Left cardiac atrium (tissue), 4 donors: Measurements from ENCODE around the gene HSD17B3. TPM values are rescaled to one million over a fixed set of nuclear protein-coding genes. Genes with fewer than 3 reads are reported as not detected.
"Not testable (repeated sequence)": the region's sequence is repeated elsewhere in the genome, so short reads cannot be mapped to it uniquely, and the experiment has no call there.

Experiments
- ATAC-seq, 2 donors: fragments of 200-7000 bp; cut with Tn5 transposase; one replicate each; pipeline ENCODE4 v1.9.1; 2020; ENCODE audit warnings: mild to moderate bottlenecking in 2 of 2, moderate library complexity in 2 of 2
- DNase-seq: peaks from one replicate; pipeline ENCODE4 v3.0.0-alpha.2; 2020
- intact Hi-C, 2 donors: fragments of 100-400 bp; cut with DNase I; formaldehyde crosslinking; loops; one replicate each; pipeline versions ENCODE4 v1.14.1 to v1.15.1; 2022 to 2023
- long read RNA-seq: library from polyadenylated mRNA; unstranded; transcript quantifications from one replicate; pipeline ENCODE4 v2.0.0, GENCODE V29; 2021
- total RNA-seq, 2 donors: library from RNA; stranded (reverse); fragmentation: NEBNext Ultra II Directional; extraction: Animal tissue kit (Norgen Biotek cat#: 25700); gene quantifications; one replicate each; pipeline ENCODE4 v1.2.1, GENCODE V29; 2021
- donor health status: DM: no; HTN: yes; CAD: no.
- donor health status: DM: no; HTN: yes; CAD: no; lungs with severe emphysema.
- donor health status: DM: yes; HTN: yes; CAD: no.
- donor health status: Dilated cardiomyopathy.

Gene HSD17B3
- 1 to 10 TPM in 1 of 2 donors, under 1 TPM in 1; 0.76 to 1.4 TPM for total RNA-seq
- long read RNA-seq = 0 reads

DNA sequence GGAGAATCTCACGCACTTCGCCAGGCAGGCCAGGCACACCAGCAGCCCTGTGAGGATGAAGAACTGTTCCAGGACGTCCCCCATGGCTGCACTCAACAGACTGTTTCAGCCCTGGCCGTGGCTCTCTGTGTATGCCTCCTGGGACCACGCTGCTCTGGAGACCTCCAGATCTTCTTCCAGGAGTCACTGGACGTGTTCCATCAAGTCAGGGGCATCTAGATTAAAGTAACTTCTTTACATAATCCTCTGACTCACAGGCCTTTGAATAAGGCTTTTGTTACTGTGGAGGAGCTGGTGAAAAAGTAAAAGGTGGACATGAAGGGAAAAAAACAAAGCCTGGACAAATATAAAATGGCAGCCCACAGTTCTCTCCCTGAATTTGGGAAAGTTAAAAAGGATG lies at the start of gene HSD17B3:
Gene HSD17B3 (minus strand): TSS at position 156 of the 400 bp plus-strand sequence. CDS start 72 bp downstream, at position 84.
- intact Hi-C loops = no loop called here
- no peak for ATAC-seq
- no peak for DNase-seq

DNA sequence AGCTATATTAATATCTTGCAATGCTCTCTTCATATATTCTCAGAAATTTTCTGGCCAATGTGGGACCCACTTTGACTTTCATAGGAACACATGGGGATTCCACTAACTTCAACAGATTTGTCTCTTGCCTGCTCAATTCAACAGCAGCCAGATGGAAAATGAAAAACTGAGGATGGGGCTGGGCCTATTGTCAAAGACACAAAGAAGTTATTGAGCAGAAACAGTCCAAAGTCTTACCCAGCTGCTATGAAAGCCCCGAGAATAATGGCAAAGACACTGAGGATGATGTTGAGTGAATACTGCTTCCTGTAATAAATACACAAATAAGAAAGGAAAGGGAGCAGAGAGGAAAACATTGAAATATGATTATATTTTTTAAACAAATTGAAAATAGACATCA lies 48.9 kb upstream of the HSD17B3 start:
- DNase-seq = no peak
- intact Hi-C loops = no loop called here
- no peak for ATAC-seq

DNA sequence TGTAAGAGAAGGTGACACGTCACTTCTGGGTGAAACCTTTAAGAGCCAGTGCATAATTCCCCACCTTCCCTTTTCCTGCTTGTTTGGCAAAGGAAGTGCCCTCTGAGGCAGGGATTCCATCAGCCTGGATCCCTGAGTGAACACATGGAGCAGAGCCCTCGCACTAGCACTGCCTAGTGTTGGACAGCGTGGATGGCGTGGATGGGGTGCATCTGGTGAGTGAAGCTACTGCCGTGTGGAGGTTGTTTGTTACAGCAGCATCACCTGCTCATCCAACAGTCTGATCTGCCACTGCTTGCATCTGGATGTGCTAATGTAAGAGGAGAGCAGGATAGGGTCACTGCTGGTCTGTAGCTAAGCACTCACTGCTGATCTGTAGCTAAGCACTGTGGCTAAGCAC lies 46.3 kb upstream of the HSD17B3 start:
- ATAC-seq (no peak), DNase-seq (no peak)
- intact Hi-C loops = no loop called here

DNA sequence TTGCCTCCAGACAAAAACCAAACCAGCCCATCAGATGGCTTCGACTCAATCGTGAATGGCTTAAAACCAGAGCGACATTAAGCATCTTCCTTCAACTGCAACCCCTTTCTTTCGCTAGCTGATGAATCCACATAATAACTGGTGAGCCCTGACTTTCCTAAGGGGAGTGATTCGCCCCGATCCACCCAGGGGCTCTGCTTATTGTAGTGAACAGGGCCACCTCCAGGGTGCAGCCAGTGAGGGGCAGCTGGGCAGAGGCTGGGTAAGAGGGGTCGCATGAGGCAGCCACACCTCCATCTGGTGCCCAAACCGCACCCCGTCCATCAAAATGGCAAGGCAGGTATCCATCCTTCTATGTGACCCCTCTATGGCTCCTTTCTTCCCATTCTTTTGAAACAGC lies 43.6 kb upstream of the HSD17B3 start:
- DNase-seq = no peak
- no peak for ATAC-seq
- intact Hi-C loops = no loop called here

DNA sequence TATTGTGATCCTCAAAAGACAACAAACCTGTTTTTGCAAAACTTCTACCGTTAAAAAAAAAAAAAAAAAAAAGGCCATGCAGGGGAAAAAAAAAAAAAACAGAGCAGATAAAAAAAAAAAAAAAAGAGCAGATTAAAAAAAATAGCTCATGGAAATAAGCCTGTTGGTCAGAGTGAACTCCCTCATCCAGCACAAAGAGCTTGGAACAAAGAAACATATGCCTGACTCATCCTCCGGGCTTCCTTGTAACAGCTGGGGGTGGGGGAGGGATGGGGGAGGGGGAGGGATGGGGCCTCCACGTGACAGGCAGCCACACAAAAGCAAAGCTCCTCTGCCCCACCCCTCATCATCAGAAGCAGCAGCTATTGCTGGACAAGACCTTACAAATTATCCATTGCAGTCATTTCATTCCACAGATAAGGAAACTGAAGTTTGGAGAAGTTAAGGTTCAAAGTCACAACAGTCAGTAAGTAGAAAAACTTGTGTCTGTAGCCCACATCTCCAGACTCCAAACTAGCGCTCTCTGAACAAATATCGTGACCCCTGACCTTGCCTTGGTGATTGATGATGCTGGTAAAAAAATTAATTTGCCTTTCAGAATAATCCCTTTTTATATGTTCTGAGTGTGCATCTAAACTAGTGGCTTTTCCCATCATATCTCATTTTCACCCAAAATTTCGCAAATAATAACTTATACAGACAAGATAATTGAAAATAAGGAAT lies 42.6 kb upstream of the HSD17B3 start:
- intact Hi-C loops = no loop called here
- peak; percentile 42 for DNase-seq
- peak; percentile 81 to 93 for ATAC-seq

DNA sequence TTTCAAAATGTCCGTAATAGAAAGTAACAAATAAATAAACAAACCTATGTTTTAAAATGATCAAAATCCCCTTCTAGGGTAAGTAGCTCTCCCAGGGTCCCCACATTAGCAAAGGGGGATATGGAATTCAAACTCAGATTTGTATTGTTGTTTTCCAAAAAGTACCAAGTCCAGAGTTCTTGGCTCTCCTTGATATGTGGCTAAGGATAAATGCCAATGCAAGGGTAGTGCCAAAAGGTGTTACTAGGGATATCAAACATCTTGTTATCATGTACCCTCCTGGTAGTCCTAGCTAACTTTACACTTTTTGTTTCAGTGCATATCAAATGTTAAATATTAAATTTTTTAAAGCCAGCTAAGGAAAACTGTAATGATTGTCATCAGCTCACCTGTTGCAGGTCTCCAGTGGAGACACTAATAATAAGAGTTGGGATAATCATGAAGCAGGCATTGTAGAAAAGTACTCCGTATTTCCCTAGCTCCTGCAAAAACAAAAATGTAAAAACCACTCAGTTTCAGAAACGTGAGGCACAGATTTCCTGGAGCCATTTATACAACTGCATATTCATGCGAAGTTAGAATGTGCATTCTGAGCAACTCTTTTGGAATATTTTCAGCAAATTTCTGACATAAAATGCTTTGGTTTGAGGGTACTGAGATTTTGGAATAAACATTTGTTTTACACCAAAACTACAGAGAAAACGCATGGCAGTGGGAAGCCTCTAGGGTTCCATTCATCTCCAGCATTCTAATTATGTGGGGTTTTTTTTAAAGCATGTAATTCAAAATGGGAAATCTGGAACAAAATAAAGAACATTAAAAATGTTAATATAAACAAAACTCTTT lies 41.8 kb upstream of the HSD17B3 start:
- intact Hi-C loops = no loop called here
- DNase-seq (no peak), ATAC-seq (no peak)

DNA sequence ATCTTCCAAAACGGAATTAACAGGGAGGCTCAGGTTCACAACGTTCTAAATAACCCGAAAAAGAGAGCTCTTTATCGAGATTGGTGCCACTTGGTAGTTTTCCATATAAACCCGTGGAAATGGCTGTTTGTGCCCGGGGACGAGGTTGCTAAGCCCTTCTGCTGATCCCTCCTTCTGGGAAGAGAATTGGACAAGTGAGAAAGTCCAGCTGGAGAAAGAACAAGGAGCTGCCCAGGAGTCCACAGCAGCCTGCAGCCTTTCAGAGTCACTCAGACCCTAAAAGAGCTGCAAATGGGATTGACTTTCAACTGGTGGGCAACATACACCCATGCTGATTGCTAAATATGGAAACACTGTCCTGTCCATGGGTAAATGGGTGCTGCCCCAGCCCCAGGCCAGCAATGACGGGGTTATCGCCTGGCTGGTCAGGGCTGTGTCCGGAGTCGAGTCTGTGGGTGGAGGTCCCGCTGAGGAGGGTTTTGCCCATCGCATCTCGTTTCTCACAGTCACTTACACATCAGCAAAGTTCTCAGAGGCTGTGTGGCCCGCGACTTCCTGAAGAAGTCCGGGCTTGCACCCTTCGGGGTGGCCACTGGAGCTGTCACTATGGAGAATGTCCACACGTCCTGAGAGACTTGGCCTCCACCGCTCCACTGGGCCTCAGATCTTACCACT lies 40.7 kb upstream of the HSD17B3 start:
- ATAC-seq (peak in 1 of 2 donors; percentile 12), DNase-seq (no peak)
- intact Hi-C loops = no loop called here

DNA sequence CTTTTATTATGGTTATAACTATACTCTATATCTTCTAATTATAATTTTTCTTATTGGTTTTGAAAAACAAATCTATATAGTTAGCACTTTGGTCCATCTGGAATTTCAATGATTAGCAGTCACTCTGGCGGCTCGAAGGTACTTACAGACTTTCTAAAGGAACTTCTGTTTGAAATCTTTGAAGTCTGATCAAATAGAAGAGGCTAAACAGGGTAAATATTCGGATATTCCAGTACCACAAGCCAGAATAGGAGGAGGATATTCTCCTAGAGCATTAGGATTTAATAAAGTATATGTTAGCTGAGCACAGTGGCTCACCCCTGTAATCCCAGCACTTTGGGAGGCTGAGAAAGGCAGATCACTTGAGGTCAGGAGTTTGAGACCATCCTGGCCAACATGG lies 38.7 kb upstream of the HSD17B3 start:
- ATAC-seq = no peak
- intact Hi-C loops = no loop called here
- DNase-seq = no peak

DNA sequence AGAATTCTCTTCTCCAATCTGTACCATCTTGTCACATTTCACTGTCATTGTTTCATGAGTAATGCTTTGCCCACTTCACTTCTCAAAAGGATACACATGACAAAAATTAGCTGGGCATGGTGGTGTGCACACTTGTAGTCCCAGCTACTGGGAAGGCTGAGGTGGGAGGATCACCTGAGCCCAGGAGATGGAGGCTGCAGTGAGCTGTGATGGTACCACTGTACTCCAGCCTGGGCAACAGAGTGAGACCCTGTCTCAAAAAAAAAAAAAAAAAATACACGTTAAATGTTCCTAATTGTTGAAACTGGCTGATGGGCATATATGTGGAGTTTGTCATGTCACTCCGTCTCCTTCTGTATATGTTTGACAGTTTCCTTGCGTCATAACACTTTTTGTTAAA lies 36.3 kb upstream of the HSD17B3 start:
- intact Hi-C loops = no loop called here
- no peak for ATAC-seq
- DNase-seq = no peak

DNA sequence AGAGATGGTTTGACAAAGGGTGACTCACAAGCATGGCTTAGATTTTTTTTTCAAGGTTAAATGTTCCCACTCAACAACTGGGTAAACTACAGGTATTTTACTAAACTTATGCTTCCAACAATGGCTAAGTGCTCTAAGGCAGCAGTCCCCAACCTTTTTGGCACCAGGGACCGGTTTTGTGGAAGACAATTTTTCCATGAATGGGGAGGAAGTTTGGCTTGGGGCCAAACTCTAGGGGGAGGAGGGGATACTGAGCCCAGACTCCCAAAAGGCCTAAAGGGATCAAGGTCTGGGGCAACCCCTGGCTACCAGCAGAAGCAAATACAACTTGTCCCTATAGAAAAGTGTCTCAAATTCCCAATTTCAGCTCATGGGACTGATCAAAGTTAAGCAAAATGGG lies 32.0 kb upstream of the HSD17B3 start:
- intact Hi-C loops = no loop called here
- ATAC-seq (no peak), DNase-seq (no peak)

DNA sequence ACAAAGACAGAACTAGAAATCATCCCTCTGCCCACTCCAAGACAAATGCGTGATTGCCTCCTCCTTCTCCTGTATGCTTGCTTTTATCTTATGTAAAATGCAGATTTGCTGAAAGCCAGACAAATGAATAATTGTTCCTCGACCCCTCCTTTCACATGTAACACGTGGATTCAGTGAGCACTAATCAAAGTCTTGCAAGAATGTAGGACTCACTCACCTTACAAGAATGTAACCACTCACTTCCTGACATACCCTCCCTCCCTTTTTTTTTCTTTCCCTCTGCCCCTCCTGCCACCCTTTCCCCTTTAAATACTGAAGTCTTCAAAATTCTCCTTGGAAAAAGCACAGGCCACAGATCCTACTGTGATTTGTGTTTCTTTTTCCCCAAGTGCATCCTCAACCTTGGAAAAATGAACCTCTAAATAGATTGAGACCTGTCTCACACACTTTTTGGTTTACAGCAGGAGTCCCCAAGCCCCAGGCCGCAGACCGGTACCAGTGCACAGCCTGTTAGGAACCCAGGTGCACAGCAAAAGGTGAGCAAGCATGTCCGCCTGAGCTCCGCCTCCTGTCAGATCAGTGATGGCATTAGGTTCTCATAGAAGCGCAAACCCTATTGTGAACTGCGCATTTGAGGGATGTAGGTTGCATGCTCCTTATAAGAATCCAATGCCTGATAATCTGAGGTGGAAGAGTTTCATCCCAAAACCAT lies 29.4 kb upstream of the HSD17B3 start:
- DNase-seq (no peak), ATAC-seq (no peak)
- intact Hi-C loops = no loop called here

DNA sequence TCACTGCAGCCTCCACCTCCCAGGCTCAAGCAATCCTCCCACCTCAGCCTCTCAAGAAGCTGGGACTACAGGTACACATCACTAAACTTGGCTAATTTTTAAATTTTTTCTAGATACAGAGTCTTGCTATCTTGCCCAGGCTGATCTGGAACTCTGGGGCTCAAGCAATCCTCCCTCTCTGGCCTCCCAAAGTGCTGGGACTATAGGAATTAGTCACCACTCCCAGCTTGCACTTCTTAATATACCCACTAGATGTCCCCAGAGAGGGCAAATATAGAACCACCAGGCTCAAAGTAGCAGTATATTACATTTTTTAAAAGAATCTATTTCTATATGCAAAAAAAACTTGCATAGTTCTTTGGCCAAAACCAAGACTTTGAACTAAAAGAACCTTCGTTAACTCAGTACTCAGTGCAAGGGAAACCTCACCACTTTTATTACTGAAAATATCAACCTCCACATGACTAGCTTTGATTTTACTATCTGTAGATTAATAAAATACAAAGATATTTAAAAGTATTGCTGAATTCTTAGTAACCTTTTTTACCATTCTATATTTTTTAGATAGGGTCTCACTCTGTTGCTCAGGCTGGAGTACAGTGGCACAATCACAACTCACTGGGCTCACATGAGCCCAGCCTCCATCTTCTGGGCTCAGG lies 25.8 kb upstream of the HSD17B3 start:
- DNase-seq = no peak
- ATAC-seq = peak; percentile 34 to 82
- intact Hi-C loops = loop anchor here in 1 of 2 donors (2.0 to 5.0 kb wide), 2 partner anchors 124 to 339 kb away; partner anchors contain the start of gene HABP4

DNA sequence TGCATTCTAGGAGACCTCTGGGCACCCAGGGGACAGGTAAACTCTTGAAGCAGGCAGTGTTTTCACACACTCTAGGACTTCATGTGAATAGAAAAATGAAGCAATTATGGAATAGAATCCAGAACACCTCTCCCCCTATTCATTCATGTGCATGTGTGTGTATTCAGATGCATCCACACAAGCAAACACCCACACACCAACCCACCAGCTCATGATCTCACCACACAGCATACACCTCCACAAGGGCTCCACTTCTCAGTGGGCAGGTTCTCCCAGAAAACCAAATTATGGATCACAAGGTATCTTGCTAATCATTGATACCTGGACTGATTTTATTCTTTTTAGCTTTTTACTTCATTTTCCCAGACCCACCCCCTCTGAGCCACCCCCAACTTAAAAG lies 21.2 kb upstream of the HSD17B3 start:
- ATAC-seq = no peak
- no peak for DNase-seq
- intact Hi-C loops = no loop called here

DNA sequence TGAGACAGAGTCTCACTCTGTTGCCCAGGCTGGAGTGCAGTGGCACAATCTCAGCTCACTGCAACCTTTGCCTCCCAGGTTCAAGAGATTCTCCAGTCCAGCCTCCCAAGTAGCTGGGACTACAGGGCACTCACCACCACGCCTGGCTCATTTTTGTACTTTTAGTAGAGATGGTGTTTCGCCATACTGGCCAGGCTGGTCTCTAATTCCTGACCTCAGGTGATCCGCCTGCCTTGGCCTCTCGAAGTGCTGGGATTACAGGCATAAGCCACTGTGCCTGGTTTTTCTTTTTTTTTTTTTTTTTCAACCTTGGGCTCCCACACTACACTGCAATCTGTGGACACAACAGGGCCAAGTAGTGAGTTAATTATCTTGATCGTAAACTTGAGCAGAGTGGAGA lies 20.8 kb upstream of the HSD17B3 start:
- ATAC-seq, DNase-seq, intact Hi-C loops: not testable (repeated sequence)

DNA sequence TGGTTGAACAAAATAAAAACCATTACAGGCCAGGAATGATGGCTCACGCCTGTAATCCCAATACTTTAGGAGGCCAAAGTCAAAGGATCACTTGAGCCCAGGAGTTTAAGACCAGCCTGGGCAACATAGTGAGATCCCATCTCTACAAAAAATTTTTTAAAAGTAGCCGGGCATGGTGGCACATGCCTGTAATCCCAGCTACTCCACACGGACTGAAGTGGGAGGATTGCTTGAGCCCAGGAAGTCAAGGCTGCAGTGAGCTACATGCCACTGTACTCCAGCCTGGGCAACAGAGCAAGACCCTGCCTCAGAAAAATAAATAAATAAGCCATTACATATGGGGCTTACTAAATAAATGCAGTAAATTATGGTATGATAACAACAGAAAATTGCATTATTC lies 20.2 kb upstream of the HSD17B3 start:
- intact Hi-C loops, DNase-seq, ATAC-seq: not testable (repeated sequence)

DNA sequence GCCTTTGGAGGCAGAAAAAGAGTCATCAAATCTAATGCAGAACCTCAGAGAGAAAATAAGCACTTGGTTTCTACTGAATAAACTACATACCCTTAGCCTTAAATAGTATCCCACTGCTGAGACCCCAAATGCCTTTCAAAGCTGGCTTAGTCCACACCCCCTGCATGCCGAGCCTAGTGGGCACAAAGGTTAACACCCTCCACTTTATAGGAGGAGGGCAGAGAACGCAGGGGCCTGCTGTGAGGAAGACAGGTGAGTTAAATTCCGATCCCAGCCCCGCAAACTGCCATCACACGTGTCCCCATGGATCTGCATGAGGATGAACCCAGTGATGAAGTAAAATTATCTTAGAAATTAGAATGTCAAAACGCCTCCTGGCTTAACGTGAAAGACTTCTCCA lies 19.5 kb upstream of the HSD17B3 start:
- ATAC-seq (no peak), DNase-seq (no peak)
- intact Hi-C loops = no loop called here

DNA sequence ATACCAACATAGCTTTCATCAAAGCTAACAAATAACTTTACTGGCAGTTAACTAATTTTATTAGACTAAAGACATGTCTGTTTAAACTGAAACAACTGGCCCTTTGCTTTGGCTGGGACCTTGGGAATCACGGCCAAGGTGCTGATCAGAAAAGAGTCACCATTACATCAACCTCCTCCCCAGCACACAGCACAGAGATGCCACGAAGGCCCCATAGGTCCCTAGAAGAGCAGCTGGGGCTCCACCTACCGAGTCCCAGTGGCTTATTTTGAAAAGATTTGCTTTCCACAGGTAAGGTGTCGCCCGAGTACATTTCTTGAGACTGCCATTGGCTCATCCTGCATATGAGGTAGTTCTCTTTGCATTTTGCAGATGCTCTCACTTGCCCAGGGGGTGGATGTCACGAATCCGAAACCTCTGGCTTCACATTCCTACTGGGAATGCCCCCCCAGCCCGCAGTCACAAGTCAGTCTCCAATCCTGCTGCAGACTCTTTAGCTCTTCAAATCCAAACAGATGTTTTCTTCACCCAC lies 18.8 kb upstream of the HSD17B3 start:
- ATAC-seq (no peak), DNase-seq (no peak)
- intact Hi-C loops = no loop called here

DNA sequence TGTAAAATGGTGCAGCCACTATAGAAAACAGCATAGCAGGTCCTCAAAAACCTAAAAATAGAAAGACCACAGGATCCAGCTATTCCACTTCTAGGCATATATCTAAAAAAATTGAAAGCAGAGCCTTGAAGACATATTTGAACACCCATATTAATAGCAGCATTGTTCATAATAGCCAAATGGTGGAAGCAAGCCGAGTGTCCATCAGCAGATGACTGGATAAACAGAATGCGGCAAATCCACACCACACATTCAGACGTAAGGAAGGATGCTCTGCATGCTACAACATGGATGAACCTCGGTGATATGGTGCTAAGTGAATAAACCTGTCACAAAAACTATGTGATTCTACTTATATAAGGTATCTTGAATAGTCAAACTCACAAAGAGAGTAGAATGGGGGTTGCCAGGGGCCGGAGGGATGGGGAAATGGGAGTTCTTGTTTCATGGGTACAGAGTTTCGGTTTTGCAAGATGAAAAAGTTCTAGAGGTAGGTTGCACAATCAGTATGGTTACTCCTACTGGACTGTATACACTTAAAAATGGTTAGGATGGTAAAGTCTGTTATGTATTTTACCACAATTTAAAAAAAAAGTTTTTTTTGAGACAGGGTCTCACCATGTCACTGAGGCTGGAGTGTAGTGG lies 17.1 kb upstream of the HSD17B3 start:
- ATAC-seq (no peak), DNase-seq (no peak)
- intact Hi-C loops = no loop called here
